Measurements from ENCODE around the gene ADRA1B.

The ADRA1B gene

DNA sequence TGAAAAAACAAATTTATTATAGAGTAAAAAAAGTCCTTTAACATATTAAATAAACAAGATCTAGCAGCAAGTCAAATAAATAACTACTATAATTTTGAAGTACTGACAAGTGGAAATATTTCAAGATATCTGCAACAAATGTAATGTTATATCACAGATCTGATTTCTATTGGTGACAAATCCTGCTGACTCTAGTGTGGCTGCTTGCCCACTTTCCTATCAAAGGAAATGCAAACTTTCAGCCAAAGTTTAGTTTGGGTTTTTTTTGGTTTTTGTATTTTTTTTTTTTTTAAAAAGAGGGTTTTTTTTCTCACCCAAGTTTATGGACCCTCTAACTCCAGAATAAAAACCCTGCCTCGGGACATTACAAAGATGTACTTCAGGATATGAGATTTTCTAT lies 12.9 kb downstream of the ADRA1B start:
- no peak for DNase-seq (ENCODE audit: low spot score)
- no peak for TF ChIP-seq CTCF (IDR thresholded peaks at IDR 0.05; ENCODE audit: extremely low read depth, missing control alignments)

- no peak for DNase-seq (ENCODE audit: low spot score)
- TF ChIP-seq CTCF (IDR thresholded peaks at IDR 0.05; ENCODE audit: extremely low read depth, missing control alignments), result no peak
Observed at GRCh38 chr5:159933531-159934485, 17.5 kb downstream of the ADRA1B start.

DNA sequence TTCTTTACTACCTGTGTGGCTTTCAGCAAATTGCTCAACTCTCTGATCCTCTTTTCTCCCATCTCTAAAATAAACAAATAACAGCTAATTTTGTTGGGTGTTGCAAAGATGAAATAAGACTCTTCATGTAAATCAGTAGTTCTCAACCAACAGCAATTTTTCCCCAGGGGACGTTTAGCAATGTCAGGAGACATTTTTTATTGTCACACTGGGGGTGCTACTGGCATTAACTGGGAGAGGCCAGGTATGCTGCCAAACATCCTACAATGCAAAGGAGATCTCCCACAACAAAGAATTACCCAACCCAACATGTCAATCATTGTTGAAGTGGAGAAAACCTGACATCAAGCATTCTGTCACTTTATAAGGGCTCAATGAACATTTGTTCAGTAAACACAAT lies 19.7 kb downstream of the ADRA1B start:
- no peak for DNase-seq (ENCODE audit: low spot score)
- no peak for TF ChIP-seq CTCF (IDR thresholded peaks at IDR 0.05; ENCODE audit: extremely low read depth, missing control alignments)

DNA sequence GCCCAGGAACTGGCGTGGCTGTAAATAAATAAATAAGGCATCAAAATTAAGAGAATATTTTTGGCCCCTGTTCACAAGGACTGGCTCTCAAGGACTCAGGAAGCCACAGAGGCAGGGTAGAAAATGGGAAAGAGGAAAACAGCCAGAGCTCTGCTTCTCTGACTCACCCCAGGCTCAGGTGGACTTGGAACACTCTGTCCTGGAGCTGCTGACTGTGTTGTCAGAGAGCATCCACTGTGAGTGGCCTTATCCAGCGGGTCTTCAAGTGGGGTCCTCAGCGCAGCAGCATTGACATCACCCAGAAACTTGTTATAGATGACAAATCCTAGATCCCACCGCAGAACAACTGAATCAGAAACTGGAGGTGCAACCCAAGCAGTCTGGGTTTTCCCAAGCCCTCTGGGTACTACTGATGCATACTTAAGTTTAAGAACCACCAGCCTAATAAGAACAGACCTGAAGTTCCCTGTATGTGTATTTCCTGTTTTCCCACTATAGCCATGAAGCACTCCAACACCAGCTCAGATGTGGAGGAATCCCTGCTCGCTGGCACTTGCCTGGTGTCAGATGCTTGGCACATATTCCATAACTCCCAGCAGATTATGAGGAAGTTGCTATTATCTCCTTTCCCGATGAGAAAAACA lies 20.5 kb downstream of the ADRA1B start:
- no peak for DNase-seq (ENCODE audit: low spot score)
- no peak for TF ChIP-seq CTCF (IDR thresholded peaks at IDR 0.05; ENCODE audit: extremely low read depth, missing control alignments)

GRCh38 chr5:159937580-159937979 lies 21.3 kb downstream of the ADRA1B start:
- DNase-seq (ENCODE audit: low spot score), result no peak
- no peak for TF ChIP-seq CTCF (IDR thresholded peaks at IDR 0.05; ENCODE audit: extremely low read depth, missing control alignments)

DNA sequence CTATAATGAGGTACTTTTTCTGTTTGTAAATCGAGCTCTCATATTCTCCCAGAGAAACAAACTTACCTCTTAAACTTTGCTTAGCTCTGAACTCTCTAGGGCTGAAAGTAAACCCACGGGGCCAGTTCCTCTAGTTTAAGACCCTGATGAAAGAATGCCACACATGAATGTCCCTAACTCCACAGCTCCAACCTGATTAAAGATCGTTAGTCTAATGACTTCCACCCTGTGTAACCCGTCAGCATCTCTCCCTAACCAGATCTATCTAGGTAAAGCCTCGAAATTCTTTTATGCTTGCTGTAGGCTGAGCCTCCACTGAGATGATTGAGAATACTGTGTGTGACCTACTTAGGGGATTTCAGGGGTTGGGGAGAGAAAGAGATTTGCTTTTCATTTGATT lies 27.0 kb downstream of the ADRA1B start:
- TF ChIP-seq CTCF (IDR thresholded peaks at IDR 0.05; ENCODE audit: extremely low read depth, missing control alignments), result no peak
- no peak for DNase-seq (ENCODE audit: low spot score)

- TF ChIP-seq CTCF (IDR thresholded peaks at IDR 0.05; ENCODE audit: extremely low read depth, missing control alignments), result no peak
- no peak for DNase-seq (ENCODE audit: low spot score)
Observed at GRCh38 chr5:159944056-159944600, 27.8 kb downstream of the ADRA1B start.
